ENCODE measurements around the gene SYNM. TPM values are rescaled to one million over a fixed set of nuclear protein-coding genes. Genes with fewer than 3 reads are reported as not detected.

The SYNM gene
- total and polyA plus RNA-seq, 8 donors: 4.0 to 469 (median 146) TPM

- WGBS, 5 donors: 79 to 90% (median 86%) methylated on average over 8 of the region's 8 CpGs
- TF ChIP-seq EP300 (IDR thresholded peaks at IDR 0.05): no peak
- peak in 1 of 3 donors; percentile 14 for TF ChIP-seq POLR2AphosphoS5 (IDR thresholded peaks at IDR 0.05)
- no peak for TF ChIP-seq CTCF (IDR thresholded peaks at IDR 0.05)
- no peak for TF ChIP-seq POLR2A (IDR thresholded peaks at IDR 0.05)
These were observed 12.2 kb downstream of the SYNM start for GRCh38 chr15:99117111-99117510.

DNA sequence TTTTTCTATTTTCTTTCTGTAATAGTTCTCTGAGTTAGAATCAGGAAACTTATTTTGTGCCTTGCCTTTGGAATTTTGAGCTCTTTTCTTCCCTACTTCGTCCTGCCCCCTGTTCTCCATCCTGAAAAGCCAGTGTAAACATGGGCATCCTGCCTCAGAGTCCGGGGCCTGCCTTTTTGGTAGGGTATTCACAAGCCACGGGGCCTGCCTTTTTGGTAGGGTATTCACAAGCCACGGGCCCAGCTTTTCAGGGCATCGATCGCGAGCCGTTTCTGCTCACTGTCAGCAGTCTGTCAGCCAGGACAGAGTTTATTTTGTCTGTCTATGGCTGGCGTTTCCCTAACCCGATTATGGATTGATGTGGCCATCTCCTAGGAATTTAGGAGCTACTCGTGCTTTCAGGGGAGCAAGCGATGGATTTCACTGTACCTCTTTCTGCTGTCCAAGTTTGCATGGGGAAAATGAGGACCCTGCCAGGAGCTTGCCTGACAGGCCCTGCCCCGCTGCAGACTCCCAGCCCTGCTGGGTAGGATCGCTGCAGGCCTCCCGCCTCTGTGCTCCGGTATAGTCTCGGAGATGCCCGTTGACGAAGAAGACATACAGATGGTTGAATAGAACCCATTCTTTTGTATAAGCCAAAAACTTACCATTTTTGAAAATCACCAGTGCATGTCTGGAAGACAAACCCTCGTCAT is 12.8 kb downstream of the SYNM start:
- TF ChIP-seq CTCF (IDR thresholded peaks at IDR 0.05): no peak
- TF ChIP-seq EP300 (IDR thresholded peaks at IDR 0.05): no peak
- no peak for TF ChIP-seq POLR2AphosphoS5 (IDR thresholded peaks at IDR 0.05)
- TF ChIP-seq POLR2A (IDR thresholded peaks at IDR 0.05): no peak
- Histone ChIP-seq H3K4me1 (peaks cover 0 to 72% (median 26%) of the 10 kb centered on the region in 4 donors), H3K27me3 (no peaks in the 10 kb centered on the region), H3K36me3 (peaks cover 0 to 54% (median 13%) of the 10 kb centered on the region in 4 donors), H3K9me3 (no peaks in the 10 kb centered on the region), H3K4me3 (no peak overlapping the region), H3K27ac (peak overlapping the region in 3 of 5 donors; percentile 59 to 96 (median 87))
- no peak for DNase-seq
- 76 to 91% (median 84%) methylated on average over 20 of the region's 20 CpGs for WGBS, 5 donors
- intact Hi-C loops (cut with DNase I; ENCODE audit: low total_unique reads): no loop called here

More at GRCh38 chr15:99117111-99117510, 12.2 kb downstream of the SYNM start:
- H3K36me3 ChIP-seq: peaks cover 0 to 54% (median 13%) of the 10 kb centered on the region in 4 donors
- DNase-seq: no peak
- H3K4me3 ChIP-seq: no peak overlapping the region
- no peaks in the 10 kb centered on the region for H3K9me3 ChIP-seq
- H3K27ac ChIP-seq: peak overlapping the region in 3 of 5 donors; percentile 59 to 96 (median 87)
- intact Hi-C loops (cut with DNase I; ENCODE audit: low total_unique reads): no loop called here
- peaks cover 0 to 71% (median 23%) of the 10 kb centered on the region in 4 donors for H3K4me1 ChIP-seq
- no peaks in the 10 kb centered on the region for H3K27me3 ChIP-seq

GRCh38 chr15:99118258-99118632 is 13.4 kb downstream of the SYNM start:
- DNase-seq: no peak
- intact Hi-C loops (cut with DNase I; ENCODE audit: low total_unique reads): no loop called here
- Histone ChIP-seq H3K36me3 (peaks cover 0 to 54% (median 13%) of the 10 kb centered on the region in 4 donors), H3K4me1 (peaks cover under 1 to 75% (median 30%) of the 10 kb centered on the region in 4 donors), H3K27ac (peak overlapping the region in 3 of 5 donors; percentile 59 to 96 (median 87)), H3K4me3 (no peak overlapping the region), H3K9me3 (no peaks in the 10 kb centered on the region), H3K27me3 (no peaks in the 10 kb centered on the region)
- TF ChIP-seq POLR2AphosphoS5 (IDR thresholded peaks at IDR 0.05): no peak
- no peak for TF ChIP-seq EP300 (IDR thresholded peaks at IDR 0.05)
- TF ChIP-seq POLR2A (IDR thresholded peaks at IDR 0.05): no peak
- TF ChIP-seq CTCF (IDR thresholded peaks at IDR 0.05): no peak
- 81 to 86% (median 84%) methylated on average over 7 of the region's 7 CpGs for WGBS, 5 donors

DNA sequence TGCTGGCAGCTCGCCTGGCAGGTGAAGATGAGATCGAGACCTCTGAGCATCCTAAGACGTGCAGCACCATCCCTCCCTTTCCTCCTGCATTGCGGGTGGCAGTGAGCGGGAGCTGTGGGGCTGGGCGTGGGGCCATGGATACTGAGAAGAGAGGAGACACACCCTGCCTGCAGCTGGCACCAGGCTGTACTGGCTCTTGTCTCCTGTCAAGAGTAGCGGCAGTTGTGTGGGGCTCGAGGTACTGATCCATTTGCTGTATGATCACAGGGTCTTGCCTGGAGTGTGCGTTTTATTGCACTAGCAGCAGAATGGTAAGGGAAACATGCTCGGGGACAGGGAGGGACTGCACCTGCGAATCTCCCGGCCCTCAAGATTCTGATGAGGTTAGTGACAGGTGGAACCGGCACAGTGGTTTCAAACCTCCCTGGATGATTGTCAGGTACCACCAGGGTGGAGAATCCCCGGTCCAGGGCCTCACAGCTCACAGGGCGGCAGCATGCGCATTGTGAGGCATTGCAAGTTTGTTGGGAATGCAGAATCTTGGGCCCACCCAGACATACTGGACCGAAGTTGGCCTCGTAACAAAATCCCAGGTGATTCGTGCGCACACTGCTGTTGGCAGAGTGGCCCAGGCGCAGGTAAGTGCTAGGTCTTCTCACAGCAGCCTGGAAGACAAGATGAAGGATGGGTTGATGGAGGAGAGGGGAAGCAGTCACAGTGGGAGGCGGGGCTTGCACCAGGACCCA is 14.1 kb downstream of the SYNM start:
- Histone ChIP-seq H3K4me1 (peaks cover 8 to 75% (median 34%) of the 10 kb centered on the region in 4 donors), H3K27me3 (no peaks in the 10 kb centered on the region), H3K27ac (peak overlapping the region in 3 of 5 donors; percentile 46 to 96 (median 87)), H3K4me3 (no peak overlapping the region), H3K9me3 (no peaks in the 10 kb centered on the region), H3K36me3 (peaks cover 0 to 49% (median 10%) of the 10 kb centered on the region in 4 donors)
- 81 to 91% (median 91%) methylated on average over 21 to 22 of the region's 22 CpGs for WGBS, 5 donors
- intact Hi-C loops (cut with DNase I; ENCODE audit: low total_unique reads): no loop called here
- TF ChIP-seq POLR2AphosphoS5 (IDR thresholded peaks at IDR 0.05) (peak in 1 of 3 donors; percentile 13), EP300 (IDR thresholded peaks at IDR 0.05) (no peak), POLR2A (IDR thresholded peaks at IDR 0.05) (no peak), CTCF (IDR thresholded peaks at IDR 0.05) (no peak)
- no peak for DNase-seq
